GM13977 (cell line): ENCODE data around the gene S100PBP.

Experiments used
- DNase-seq: peaks from one replicate; pipeline ENCODE4 v3.0.0; 2012; ENCODE audit warnings: low spot score
- in situ Hi-C: fragments of 300-500 bp; cut with MboI; formaldehyde crosslinking; loops from one replicate; pipeline ENCODE4 v1.12.0; 2022; ENCODE audit warnings: low sequenced_read_pairs, low pct_unique_long_range_greater_than_20kb, mixed read lengths, inconsistent platforms; ENCODE audit not compliant: unreplicated experiment
- TF ChIP-seq, protein P1 (sequence below): IDR thresholded peaks from 2 replicates; pipeline ENCODE4 v1.5.1; 2012; ENCODE audit warnings: mild to moderate bottlenecking, control low read depth; ENCODE audit not compliant: insufficient read depth; ENCODE audit errors: extremely low read depth, missing control alignments

Gene S100PBP

DNA sequence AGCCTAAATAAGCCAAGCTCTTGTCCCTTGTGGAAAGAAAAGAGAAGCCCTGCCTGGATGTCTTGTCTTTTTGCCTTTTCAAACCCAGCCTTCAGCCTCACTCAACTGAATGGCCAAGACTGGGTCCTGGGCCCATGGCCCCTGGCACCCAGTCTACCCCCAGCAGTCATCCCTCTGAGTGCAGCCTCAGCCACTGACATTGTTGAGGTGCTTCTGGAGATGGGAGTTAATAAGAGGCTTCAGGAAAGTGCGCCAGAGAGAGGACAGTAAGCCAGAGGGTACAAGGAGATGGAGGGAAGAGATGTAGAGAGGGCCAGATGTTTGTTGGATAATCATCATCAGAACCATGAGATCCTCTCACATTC lies 46.4 kb downstream of the S100PBP start:
- in situ Hi-C loops = no loop called here
- no peak for DNase-seq
- TF ChIP-seq, protein P1, sequence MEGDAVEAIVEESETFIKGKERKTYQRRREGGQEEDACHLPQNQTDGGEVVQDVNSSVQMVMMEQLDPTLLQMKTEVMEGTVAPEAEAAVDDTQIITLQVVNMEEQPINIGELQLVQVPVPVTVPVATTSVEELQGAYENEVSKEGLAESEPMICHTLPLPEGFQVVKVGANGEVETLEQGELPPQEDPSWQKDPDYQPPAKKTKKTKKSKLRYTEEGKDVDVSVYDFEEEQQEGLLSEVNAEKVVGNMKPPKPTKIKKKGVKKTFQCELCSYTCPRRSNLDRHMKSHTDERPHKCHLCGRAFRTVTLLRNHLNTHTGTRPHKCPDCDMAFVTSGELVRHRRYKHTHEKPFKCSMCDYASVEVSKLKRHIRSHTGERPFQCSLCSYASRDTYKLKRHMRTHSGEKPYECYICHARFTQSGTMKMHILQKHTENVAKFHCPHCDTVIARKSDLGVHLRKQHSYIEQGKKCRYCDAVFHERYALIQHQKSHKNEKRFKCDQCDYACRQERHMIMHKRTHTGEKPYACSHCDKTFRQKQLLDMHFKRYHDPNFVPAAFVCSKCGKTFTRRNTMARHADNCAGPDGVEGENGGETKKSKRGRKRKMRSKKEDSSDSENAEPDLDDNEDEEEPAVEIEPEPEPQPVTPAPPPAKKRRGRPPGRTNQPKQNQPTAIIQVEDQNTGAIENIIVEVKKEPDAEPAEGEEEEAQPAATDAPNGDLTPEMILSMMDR = no peak

DNA sequence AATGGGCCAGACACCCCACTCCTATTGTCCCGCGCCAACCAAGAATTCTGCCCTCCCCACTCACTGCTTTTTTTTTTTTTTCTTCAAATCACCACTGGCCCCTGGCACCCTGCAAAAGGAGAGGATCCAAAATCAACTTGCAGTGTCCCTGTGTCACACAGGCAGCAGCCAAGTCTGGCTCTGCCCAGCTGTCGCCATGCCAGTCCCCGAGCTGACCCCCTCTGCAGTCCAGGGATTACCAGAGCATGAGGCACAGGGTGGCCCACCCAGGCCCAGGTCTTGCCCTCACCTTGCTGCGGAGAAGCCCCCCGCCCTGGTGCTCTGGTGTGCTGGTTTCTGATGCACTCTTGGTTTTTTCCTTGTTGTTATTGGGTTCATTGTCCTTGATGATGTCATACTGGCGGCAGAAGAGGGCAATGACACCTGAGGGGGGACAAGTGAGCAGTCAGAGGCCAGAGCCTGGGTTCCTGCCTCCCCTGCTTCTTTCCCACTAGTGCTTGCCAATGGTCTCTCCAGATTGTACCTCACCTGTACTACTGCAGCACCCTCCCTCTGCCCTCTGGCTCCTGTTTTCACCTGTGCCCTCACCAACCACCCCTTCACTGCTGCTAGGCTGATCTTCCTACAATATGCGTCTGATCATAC lies 47.0 kb downstream of the S100PBP start:
- TF ChIP-seq, protein P1 = no peak
- DNase-seq = no peak
- in situ Hi-C loops = no loop called here

DNA sequence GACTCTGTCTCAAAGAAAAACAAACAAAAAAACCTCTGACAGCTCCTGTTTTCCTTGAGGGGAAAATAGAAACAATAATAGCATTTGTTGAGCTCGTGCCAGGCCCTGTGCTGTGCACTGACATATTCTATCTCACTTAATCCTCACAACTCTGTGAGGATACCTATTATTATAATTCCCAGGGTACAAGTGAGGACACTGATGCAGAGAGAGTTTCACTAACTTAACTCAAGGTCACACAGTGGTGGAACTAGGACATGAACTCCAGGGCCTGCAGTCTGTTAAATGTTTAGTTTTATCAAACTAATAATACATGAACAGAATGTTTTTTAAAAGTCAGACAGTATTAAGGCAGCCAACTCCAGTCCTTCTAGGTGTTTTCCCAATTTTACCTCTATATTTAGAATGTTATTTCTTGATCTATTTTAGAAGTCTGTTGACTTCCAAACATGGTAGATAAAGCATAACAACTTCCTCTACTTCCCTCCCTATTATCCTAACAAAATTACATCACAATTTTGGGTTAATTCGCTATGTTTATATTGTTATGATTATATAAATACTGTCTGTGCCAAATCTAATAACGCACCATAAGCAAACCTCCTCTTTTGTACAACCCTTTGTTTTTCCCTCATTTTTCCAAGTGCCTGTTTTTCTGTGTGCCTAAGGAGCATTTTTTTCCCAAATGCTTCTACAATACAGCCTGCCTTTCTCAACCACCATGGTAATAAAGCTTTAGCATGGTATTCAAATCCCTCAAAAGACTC lies 48.4 kb downstream of the S100PBP start:
- TF ChIP-seq, protein P1 = no peak
- DNase-seq = no peak
- in situ Hi-C loops = no loop called here

DNA sequence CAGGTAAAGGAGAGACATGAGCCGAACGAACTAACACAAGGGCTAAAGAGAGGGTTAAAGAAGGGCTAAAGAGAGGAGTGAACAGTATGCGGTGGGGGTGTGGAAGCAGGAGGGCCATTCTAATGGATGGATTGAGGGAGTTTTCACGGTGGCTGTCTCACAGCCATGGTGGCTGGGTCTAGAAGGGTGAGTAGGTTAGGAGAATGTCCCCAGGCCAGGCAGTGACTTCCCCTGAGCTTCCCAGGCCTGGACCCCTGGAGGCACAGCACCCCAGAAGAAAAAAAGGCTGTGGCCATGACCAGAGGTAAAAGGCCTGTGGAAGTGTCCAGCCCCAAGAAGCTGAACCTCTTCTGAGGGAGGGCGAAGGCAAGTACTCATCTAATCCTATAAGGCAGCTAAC lies 49.7 kb downstream of the S100PBP start:
- no peak for DNase-seq
- in situ Hi-C loops = no loop called here
- TF ChIP-seq, protein P1 = no peak

DNA sequence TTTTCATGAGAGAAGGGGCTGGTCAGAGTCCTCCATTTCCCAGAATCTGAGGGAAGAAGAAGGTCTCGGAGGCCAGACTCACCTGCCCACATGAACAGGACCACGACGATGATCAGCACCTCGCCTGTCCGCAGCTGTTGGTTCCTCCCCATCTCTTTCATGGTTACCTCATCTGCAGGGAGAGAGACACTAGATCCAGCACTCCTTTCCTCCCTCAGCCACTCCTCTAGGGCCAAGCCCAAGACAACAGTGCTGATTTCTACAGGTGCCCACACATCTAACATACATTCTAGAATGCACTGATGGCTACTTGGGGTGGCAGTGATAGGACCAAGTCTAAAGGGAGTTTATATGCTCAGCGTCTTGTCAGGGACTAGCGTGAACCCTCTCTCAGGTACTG lies 50.2 kb downstream of the S100PBP start:
- no peak for DNase-seq
- TF ChIP-seq, protein P1 = no peak
- in situ Hi-C loops = no loop called here

DNA sequence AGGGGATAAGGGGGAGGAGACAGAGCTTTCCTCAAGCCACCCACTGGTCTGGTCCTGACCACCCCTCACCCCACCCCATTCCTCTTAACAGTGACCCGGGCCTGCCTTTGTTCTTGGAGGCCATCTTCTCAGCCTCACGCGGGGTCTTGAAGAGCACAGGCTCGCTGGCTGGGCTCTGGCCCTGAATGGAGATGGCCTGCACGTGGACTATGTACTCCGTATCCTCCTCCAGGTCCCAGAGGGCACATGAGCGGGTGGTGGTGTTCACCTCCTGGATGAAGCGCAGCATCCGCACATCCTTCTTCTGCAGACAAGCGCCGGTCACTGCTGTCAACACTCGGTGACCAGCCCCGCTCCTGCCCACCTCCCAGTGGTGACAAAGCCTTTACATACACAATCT lies 50.6 kb downstream of the S100PBP start:
- TF ChIP-seq, protein P1 = no peak
- in situ Hi-C loops = no loop called here
- no peak for DNase-seq
